Neural progenitor cell (in vitro differentiated cells): ENCODE results near the gene ALK. TPM values are rescaled to one million over a fixed set of nuclear protein-coding genes. Genes with fewer than 3 reads are reported as not detected.

Experiments
- DNase-seq: peaks from one replicate; pipeline ENCODE4 v3.0.0-alpha.2; 2016; ENCODE audit warnings: low spot score
- H2AFZ ChIP-seq: fragments of 200-600 bp; sonication (generic); replicated peaks from 2 replicates; pipeline ENCODE4 v1.6.1; 2016; ENCODE audit warnings: antibody characterized with exemption
- H3F3A ChIP-seq: fragments of 200-600 bp; sonication (generic); 2 replicates; pipeline ENCODE4 v1.6.1; 2016; ENCODE audit warnings: antibody characterized with exemption, low read depth
- H3K27ac ChIP-seq: fragments of 200-600 bp; sonication (generic); 2 replicates; pipeline ENCODE4 v1.5.1; 2016; ENCODE audit warnings: mild to moderate bottlenecking
- H3K27me3 ChIP-seq: fragments of 200-600 bp; sonication (generic); 2 replicates; pipeline ENCODE4 v1.6.1; 2016; ENCODE audit warnings: mild to moderate bottlenecking, moderate library complexity
- H3K36me3 ChIP-seq: fragments of 200-600 bp; sonication (generic); 2 replicates; pipeline ENCODE4 v1.5.1; 2016
- H3K4me1 ChIP-seq: fragments of 200-600 bp; sonication (generic); 2 replicates; pipeline ENCODE4 v1.6.1; 2016; ENCODE audit warnings: mixed run types
- H3K4me2 ChIP-seq: fragments of 200-600 bp; sonication (generic); 2 replicates; pipeline ENCODE4 v1.6.1; 2016
- H3K4me3 ChIP-seq: fragments of 200-600 bp; sonication (generic); 2 replicates; pipeline ENCODE4 v1.5.1; 2016
- H3K79me2 ChIP-seq: fragments of 200-600 bp; sonication (generic); 2 replicates; pipeline ENCODE4 v1.6.1; 2016; ENCODE audit warnings: low read depth
- H3K9ac ChIP-seq: fragments of 200-600 bp; sonication (generic); 2 replicates; pipeline ENCODE4 v1.6.1; 2016
- H3K9me3 ChIP-seq: fragments of 200-600 bp; sonication (generic); 2 replicates; pipeline ENCODE4 v1.5.1; 2016; ENCODE audit warnings: low read depth
- H4K20me1 ChIP-seq: fragments of 200-600 bp; sonication (generic); 2 replicates; pipeline ENCODE4 v1.6.1; 2016; ENCODE audit warnings: low read depth
- H3K27ac Mint-ChIP-seq: 3 replicates; pipeline ENCODE4 v1.8.0; 2021; ENCODE audit warnings: mixed read lengths
- H3K27me3 Mint-ChIP-seq: 2 replicates; pipeline ENCODE4 v1.8.0; 2022; ENCODE audit warnings: low read depth, mild to moderate bottlenecking, inconsistent platforms, moderate library complexity, mixed read lengths; ENCODE audit not compliant: insufficient read depth
- H3K36me3 Mint-ChIP-seq: 3 replicates; pipeline ENCODE4 v1.8.0; 2021; ENCODE audit warnings: mixed read lengths
- H3K4me1 Mint-ChIP-seq: 3 replicates; pipeline ENCODE4 v1.8.0; 2021; ENCODE audit warnings: mixed read lengths
- H3K4me3 Mint-ChIP-seq: 3 replicates; pipeline ENCODE4 v1.8.0; 2021; ENCODE audit warnings: mild to moderate bottlenecking, moderate library complexity, mixed read lengths
- H3K9me3 Mint-ChIP-seq: 3 replicates; pipeline ENCODE4 v1.8.0; 2020; ENCODE audit warnings: mixed read lengths
- CTCF ChIP-seq: fragments of 200-600 bp; sonication (generic); IDR thresholded peaks from 2 replicates; pipeline ENCODE4 v1.5.1; 2017; ENCODE audit warnings: antibody characterized with exemption, mild to moderate bottlenecking
- EZH2 ChIP-seq: fragments of 200-600 bp; sonication (generic); IDR thresholded peaks from 2 replicates; pipeline ENCODE4 v1.6.1; 2017; ENCODE audit warnings: antibody characterized with exemption, mild to moderate bottlenecking, moderate library complexity
- EZH2phosphoT487 ChIP-seq: fragments of 200-600 bp; sonication (generic); IDR thresholded peaks from 2 replicates; pipeline ENCODE4 v1.6.1; 2017; ENCODE audit warnings: antibody characterized with exemption
- total RNA-seq: library from RNA; depleted of rRNA; stranded (reverse); fragments of >200 nt; gene quantifications from 2 replicates; pipeline ENCODE4 v1.2.3, GENCODE V29; 2015; ENCODE audit warnings: low replicate concordance

ALK gene
- total RNA-seq, 1 donor from 2014 or later, result not detected

DNA sequence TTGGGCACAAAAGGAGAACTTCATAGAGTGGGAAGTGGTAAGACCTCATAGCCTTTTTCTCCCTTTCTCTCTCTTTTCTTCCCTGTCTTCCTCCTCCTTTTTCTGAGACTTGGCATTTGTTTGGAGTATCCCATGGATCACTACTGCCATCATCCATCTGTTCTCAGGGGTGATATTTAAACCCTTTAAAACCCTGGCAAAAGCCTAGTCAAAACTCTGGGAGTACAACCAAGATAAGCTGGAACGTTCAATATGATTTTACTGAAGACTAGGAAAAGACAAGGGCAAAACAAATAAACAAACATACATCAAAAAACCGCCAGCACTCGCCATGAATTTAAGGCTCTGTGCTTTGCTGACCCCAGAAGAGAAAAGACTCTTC is 552.7 kb downstream of the ALK start:
- no peak overlapping the region for H2AFZ ChIP-seq
- H3K27me3 ChIP-seq, result no peaks in the 10 kb centered on the region
- TF ChIP-seq EZH2phosphoT487 (no peak), CTCF (no peak), EZH2 (no peak)
- H3K36me3 Mint-ChIP-seq, result no peaks in the 10 kb centered on the region
- DNase-seq, result no peak
- peaks cover 3% of the 10 kb centered on the region for H3F3A ChIP-seq
- H3K4me3 Mint-ChIP-seq, result no peak overlapping the region
- peaks cover 12% of the 10 kb centered on the region for H3K27me3 Mint-ChIP-seq
- no peak overlapping the region for H3K4me3 ChIP-seq
- H3K27ac ChIP-seq, result no peak overlapping the region
- H4K20me1 ChIP-seq, result no peaks in the 10 kb centered on the region
- H3K9me3 ChIP-seq, result no peaks in the 10 kb centered on the region
- H3K4me2 ChIP-seq, result no peak overlapping the region
- H3K36me3 ChIP-seq, result no peaks in the 10 kb centered on the region
- H3K4me1 Mint-ChIP-seq, result peaks cover 5% of the 10 kb centered on the region
- peaks cover 8% of the 10 kb centered on the region for H3K4me1 ChIP-seq
- H3K9ac ChIP-seq, result no peak overlapping the region
- H3K27ac Mint-ChIP-seq, result no peak overlapping the region
- no peaks in the 10 kb centered on the region for H3K9me3 Mint-ChIP-seq
- H3K79me2 ChIP-seq, result no peaks in the 10 kb centered on the region

- TF ChIP-seq EZH2, result no peak
- no peak for TF ChIP-seq CTCF
- Histone ChIP-seq H3K4me3 (no peak overlapping the region), H3K27me3 (no peaks in the 10 kb centered on the region), H3F3A (no peaks in the 10 kb centered on the region), H3K9me3 (no peaks in the 10 kb centered on the region), H3K4me2 (no peak overlapping the region), H3K4me1 (peaks cover 2% of the 10 kb centered on the region), H3K36me3 (no peaks in the 10 kb centered on the region), H3K79me2 (no peaks in the 10 kb centered on the region), H3K9ac (no peak overlapping the region), H3K27ac (no peak overlapping the region), H2AFZ (no peak overlapping the region), H4K20me1 (no peaks in the 10 kb centered on the region)
- Mint-ChIP-seq H3K4me3 (no peak overlapping the region), H3K4me1 (peaks cover 3% of the 10 kb centered on the region), H3K9me3 (no peaks in the 10 kb centered on the region), H3K27ac (no peak overlapping the region), H3K36me3 (no peaks in the 10 kb centered on the region), H3K27me3 (peaks cover 14% of the 10 kb centered on the region)
- DNase-seq, result no peak
These were observed 553.3 kb downstream of the ALK start for GRCh38 chr2:29367986-29368658.

GRCh38 chr2:29363111-29363510 is 558.3 kb downstream of the ALK start:
- no peaks in the 10 kb centered on the region for H3K36me3 ChIP-seq
- no peaks in the 10 kb centered on the region for H3K79me2 ChIP-seq
- peaks cover 10% of the 10 kb centered on the region for H3K4me1 Mint-ChIP-seq
- H3K27me3 ChIP-seq, result no peaks in the 10 kb centered on the region
- H3K9me3 ChIP-seq, result no peaks in the 10 kb centered on the region
- H3K4me3 ChIP-seq, result no peak overlapping the region
- TF ChIP-seq EZH2phosphoT487, result no peak
- no peak for TF ChIP-seq EZH2
- TF ChIP-seq CTCF, result no peak
- no peaks in the 10 kb centered on the region for H3K9me3 Mint-ChIP-seq
- H3K4me2 ChIP-seq, result no peak overlapping the region
- H3K27ac ChIP-seq, result no peak overlapping the region
- peaks cover 8% of the 10 kb centered on the region for H3K27me3 Mint-ChIP-seq
- peaks cover 3% of the 10 kb centered on the region for H3K36me3 Mint-ChIP-seq
- no peak for DNase-seq
- no peaks in the 10 kb centered on the region for H4K20me1 ChIP-seq
- no peak overlapping the region for H3K4me3 Mint-ChIP-seq
- no peak overlapping the region for H3K9ac ChIP-seq
- H3F3A ChIP-seq, result no peaks in the 10 kb centered on the region
- H3K4me1 ChIP-seq, result peaks cover 6% of the 10 kb centered on the region
- H3K27ac Mint-ChIP-seq, result no peak overlapping the region
- no peak overlapping the region for H2AFZ ChIP-seq
